ENCODE results near the gene HSPA6. TPM values are rescaled to one million over a fixed set of nuclear protein-coding genes. Genes with fewer than 3 reads are reported as not detected.
"Not testable (repeated sequence)": the region's sequence is repeated elsewhere in the genome, so short reads cannot be mapped to it uniquely, and the experiment has no call there.

The HSPA6 gene
- total RNA-seq, 1 donor from 2014 or later, result 0.13 TPM

GRCh38 chr1:161502641-161503393, 21.5 kb upstream of the HSPA6 start:
- DNase-seq (ENCODE audit: low read depth, low spot score), result no peak

- DNase-seq (ENCODE audit: low read depth, low spot score), result no peak
Observed at GRCh38 chr1:161503394-161503748, 21.0 kb upstream of the HSPA6 start.

- DNase-seq (ENCODE audit: low read depth, low spot score), result no peak
Observed at GRCh38 chr1:161505686-161506085, 18.7 kb upstream of the HSPA6 start.

GRCh38 chr1:161506336-161507223, 17.8 kb upstream of the HSPA6 start:
- DNase-seq (ENCODE audit: low read depth, low spot score), result no peak

- no peak for DNase-seq (ENCODE audit: low read depth, low spot score)
Observed at GRCh38 chr1:161510477-161510876, 13.9 kb upstream of the HSPA6 start.

- DNase-seq (ENCODE audit: low read depth, low spot score), result no peak
Observed at GRCh38 chr1:161511018-161511755, 13.2 kb upstream of the HSPA6 start.

- DNase-seq (ENCODE audit: low read depth, low spot score), result no peak
Observed at GRCh38 chr1:161511756-161512060, 12.6 kb upstream of the HSPA6 start.

GRCh38 chr1:161512636-161513447, 11.5 kb upstream of the HSPA6 start:
- not testable (repeated sequence) for DNase-seq (ENCODE audit: low read depth, low spot score)

GRCh38 chr1:161513448-161513780, 10.9 kb upstream of the HSPA6 start:
- not testable (repeated sequence) for DNase-seq (ENCODE audit: low read depth, low spot score)

GRCh38 chr1:161513953-161514352, 10.4 kb upstream of the HSPA6 start:
- not testable (repeated sequence) for DNase-seq (ENCODE audit: low read depth, low spot score)

- DNase-seq (ENCODE audit: low read depth, low spot score), result not testable (repeated sequence)
Observed at GRCh38 chr1:161523041-161523816, 1.1 kb upstream of the HSPA6 start.

GRCh38 chr1:161524742-161525291, 477 bp downstream of the HSPA6 start:
- not testable (repeated sequence) for DNase-seq (ENCODE audit: low read depth, low spot score)

GRCh38 chr1:161525321-161525720, 981 bp downstream of the HSPA6 start:
- not testable (repeated sequence) for DNase-seq (ENCODE audit: low read depth, low spot score)

- DNase-seq (ENCODE audit: low read depth, low spot score), result not testable (repeated sequence)
Observed at GRCh38 chr1:161525918-161526317, 1.6 kb downstream of the HSPA6 start.

GRCh38 chr1:161528550-161528949, 4.2 kb downstream of the HSPA6 start:
- DNase-seq (ENCODE audit: low read depth, low spot score), result not testable (repeated sequence)

GRCh38 chr1:161529463-161530104, 5.2 kb downstream of the HSPA6 start:
- not testable (repeated sequence) for DNase-seq (ENCODE audit: low read depth, low spot score)

- not testable (repeated sequence) for DNase-seq (ENCODE audit: low read depth, low spot score)
Observed at GRCh38 chr1:161530158-161530557, 5.8 kb downstream of the HSPA6 start.

- peak; percentile 64 for DNase-seq (ENCODE audit: low read depth, low spot score)
Observed at GRCh38 chr1:161530671-161531641, 6.6 kb downstream of the HSPA6 start.
